Testis (tissue), 3 donors: ENCODE data around the gene CCNB2. TPM values are rescaled to one million over a fixed set of nuclear protein-coding genes. Genes with fewer than 3 reads are reported as not detected.

ENCODE experiments used
- DNase-seq: peaks from one replicate; pipeline ENCODE4 v3.0.0-alpha.2; 2019
- H3K27ac ChIP-seq, 2 donors: fragments of 200-600 bp; sonication (generic); one replicate each; pipeline ENCODE4 v1.5.1; 2019
- H3K27me3 ChIP-seq: fragments of 200-600 bp; sonication (generic); one replicate; pipeline ENCODE4 v1.5.1; 2019
- H3K36me3 ChIP-seq: fragments of 200-600 bp; sonication (generic); one replicate; pipeline ENCODE4 v1.5.1; 2017; ENCODE audit warnings: low read depth; ENCODE audit errors: missing control alignments
- H3K4me1 ChIP-seq: fragments of 200-600 bp; sonication (generic); one replicate; pipeline ENCODE4 v1.5.1; 2019
- H3K4me3 ChIP-seq, 2 donors: fragments of 200-600 bp; sonication (generic); one replicate each; pipeline ENCODE4 v1.5.1; 2017 to 2019
- H3K9me3 ChIP-seq: fragments of 200-600 bp; sonication (generic); one replicate; pipeline ENCODE4 v1.5.1; 2017
- CTCF ChIP-seq, 3 experiments: fragments of 450-650 bp in 2 of 3; fragments of 200-600 bp in 1 of 3; sonication (generic) in 1 of 3; IDR thresholded peaks; one replicate each; pipeline ENCODE4 v1.5.1; 2016 to 2019; ENCODE audit warnings: antibody characterized with exemption in 3 of 3, mild to moderate bottlenecking in 2 of 3, moderate library complexity in 1 of 3
- POLR2A ChIP-seq: fragments of 450-650 bp; IDR thresholded peaks from one replicate; pipeline ENCODE4 v1.6.1; 2017; ENCODE audit warnings: antibody characterized with exemption, mild to moderate bottlenecking, moderate library complexity
- WGBS, 2 donors: methylation state at CpG; one replicate each; pipeline ENCODE4 v1.1.5; 2018; 5-methylcytosine and 5-hydroxymethylcytosine counted together
- intact Hi-C: fragments of 100-400 bp; cut with DNase I; formaldehyde crosslinking; loops from one replicate; pipeline ENCODE4 v1.15.1; 2023; ENCODE audit warnings: low total_unique reads
- polyA plus RNA-seq: library from polyadenylated mRNA; stranded (reverse); fragments of 350-450 nt; fragmentation: Illumina TruSeq; extraction: RNeasy Lipid Tissue Mini Kit (QIAGEN cat#74804); gene quantifications from one replicate; pipeline ENCODE4 v1.2.3, GENCODE V29; 2014; ENCODE audit warnings: low read depth, low replicate concordance; ENCODE audit not compliant: insufficient read depth
- total RNA-seq, 2 donors: library from RNA; depleted of rRNA; stranded (reverse); fragments of >200 nt; gene quantifications; one replicate each; pipeline ENCODE4 v1.2.3, GENCODE V29; 2016

CCNB2 gene
- total and polyA plus RNA-seq, 3 donors from 2014 or later, result 47.2 to 179 (median 54.2) TPM

GRCh38 chr15:59131456-59131855, 26.5 kb downstream of the CCNB2 start:
- intact Hi-C loops, result no loop called here
- Histone ChIP-seq H3K4me3 (no peak overlapping the region), H3K4me1 (no peaks in the 10 kb centered on the region), H3K9me3 (no peaks in the 10 kb centered on the region), H3K27me3 (no peaks in the 10 kb centered on the region), H3K36me3 (no peaks in the 10 kb centered on the region), H3K27ac (no peak overlapping the region)
- TF ChIP-seq POLR2A (no peak), CTCF (IDR thresholded peaks at IDR 0.05) (no peak)
- no peak for DNase-seq
- WGBS, 2 donors, result 92 to 97% methylated on average over 15 to 16 of the region's 16 CpGs

GRCh38 chr15:59131969-59132562, 27.1 kb downstream of the CCNB2 start:
- no peak for TF ChIP-seq CTCF (IDR thresholded peaks at IDR 0.05)
- TF ChIP-seq POLR2A, result no peak
- H3K27ac ChIP-seq, result no peak overlapping the region
- intact Hi-C loops, result no loop called here
- no peak overlapping the region for H3K4me3 ChIP-seq
- no peaks in the 10 kb centered on the region for H3K27me3 ChIP-seq
- no peaks in the 10 kb centered on the region for H3K9me3 ChIP-seq
- no peak for DNase-seq
- no peaks in the 10 kb centered on the region for H3K36me3 ChIP-seq
- H3K4me1 ChIP-seq, result no peaks in the 10 kb centered on the region
- 94 to 96% methylated on average over 3 of the region's 3 CpGs for WGBS, 2 donors

- Histone ChIP-seq H3K4me3 (no peak overlapping the region), H3K4me1 (no peaks in the 10 kb centered on the region), H3K27me3 (no peaks in the 10 kb centered on the region), H3K9me3 (no peaks in the 10 kb centered on the region), H3K27ac (no peak overlapping the region), H3K36me3 (no peaks in the 10 kb centered on the region)
- WGBS, 2 donors, result 95 to 96% methylated on average over 5 to 6 of the region's 6 CpGs
- DNase-seq, result no peak
- intact Hi-C loops, result no loop called here
- TF ChIP-seq CTCF (IDR thresholded peaks at IDR 0.05), result no peak
- TF ChIP-seq POLR2A, result no peak
These were observed 29.0 kb downstream of the CCNB2 start for GRCh38 chr15:59133929-59134427.

- no peak for TF ChIP-seq POLR2A
- no peak for TF ChIP-seq CTCF (IDR thresholded peaks at IDR 0.05)
- intact Hi-C loops, result no loop called here
- Histone ChIP-seq H3K9me3 (no peaks in the 10 kb centered on the region), H3K36me3 (no peaks in the 10 kb centered on the region), H3K27ac (no peak overlapping the region), H3K4me3 (no peak overlapping the region), H3K4me1 (no peaks in the 10 kb centered on the region), H3K27me3 (no peaks in the 10 kb centered on the region)
- 67 to 69% methylated on average over 2 of the region's 2 CpGs for WGBS, 2 donors
- DNase-seq, result no peak
These were observed 32.6 kb downstream of the CCNB2 start for GRCh38 chr15:59137566-59137965.

GRCh38 chr15:59138243-59138642, 33.3 kb downstream of the CCNB2 start:
- intact Hi-C loops, result no loop called here
- H3K36me3 ChIP-seq, result no peaks in the 10 kb centered on the region
- H3K4me1 ChIP-seq, result no peaks in the 10 kb centered on the region
- WGBS, 2 donors, result 78 to 100% methylated on average over 2 to 7 of the region's 7 CpGs
- H3K27ac ChIP-seq, result no peak overlapping the region
- H3K4me3 ChIP-seq, result no peak overlapping the region
- peak; percentile 64 for DNase-seq
- TF ChIP-seq POLR2A (no peak), CTCF (IDR thresholded peaks at IDR 0.05) (peak in 2 of 3 experiments; percentile 18 to 38)
- no peaks in the 10 kb centered on the region for H3K9me3 ChIP-seq
- no peaks in the 10 kb centered on the region for H3K27me3 ChIP-seq
